Fibroblast of pulmonary artery (primary cell): ENCODE results near the gene AUTS2.

Source experiments
- DNase-seq: peaks from one replicate; pipeline ENCODE4 v3.0.0-alpha.2; 2010; ENCODE audit warnings: low read depth
- H3K4me3 ChIP-seq: replicated peaks from 2 replicates; pipeline ENCODE4 v1.5.1; 2011; ENCODE audit warnings: low read depth, mild to moderate bottlenecking, control low read depth, low read length, moderate library complexity
- TF ChIP-seq, protein P1 (sequence below): IDR thresholded peaks from 2 replicates; pipeline ENCODE4 v1.5.1; 2011; ENCODE audit warnings: mild to moderate bottlenecking, control low read depth, low read length, inconsistent platforms; ENCODE audit errors: missing control alignments

The AUTS2 gene

GRCh38 chr7:69631131-69631530 lies 32.9 kb downstream of the AUTS2 start:
- TF ChIP-seq, protein P1, sequence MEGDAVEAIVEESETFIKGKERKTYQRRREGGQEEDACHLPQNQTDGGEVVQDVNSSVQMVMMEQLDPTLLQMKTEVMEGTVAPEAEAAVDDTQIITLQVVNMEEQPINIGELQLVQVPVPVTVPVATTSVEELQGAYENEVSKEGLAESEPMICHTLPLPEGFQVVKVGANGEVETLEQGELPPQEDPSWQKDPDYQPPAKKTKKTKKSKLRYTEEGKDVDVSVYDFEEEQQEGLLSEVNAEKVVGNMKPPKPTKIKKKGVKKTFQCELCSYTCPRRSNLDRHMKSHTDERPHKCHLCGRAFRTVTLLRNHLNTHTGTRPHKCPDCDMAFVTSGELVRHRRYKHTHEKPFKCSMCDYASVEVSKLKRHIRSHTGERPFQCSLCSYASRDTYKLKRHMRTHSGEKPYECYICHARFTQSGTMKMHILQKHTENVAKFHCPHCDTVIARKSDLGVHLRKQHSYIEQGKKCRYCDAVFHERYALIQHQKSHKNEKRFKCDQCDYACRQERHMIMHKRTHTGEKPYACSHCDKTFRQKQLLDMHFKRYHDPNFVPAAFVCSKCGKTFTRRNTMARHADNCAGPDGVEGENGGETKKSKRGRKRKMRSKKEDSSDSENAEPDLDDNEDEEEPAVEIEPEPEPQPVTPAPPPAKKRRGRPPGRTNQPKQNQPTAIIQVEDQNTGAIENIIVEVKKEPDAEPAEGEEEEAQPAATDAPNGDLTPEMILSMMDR = no peak
- no peak overlapping the region for H3K4me3 ChIP-seq
- DNase-seq = no peak

DNA sequence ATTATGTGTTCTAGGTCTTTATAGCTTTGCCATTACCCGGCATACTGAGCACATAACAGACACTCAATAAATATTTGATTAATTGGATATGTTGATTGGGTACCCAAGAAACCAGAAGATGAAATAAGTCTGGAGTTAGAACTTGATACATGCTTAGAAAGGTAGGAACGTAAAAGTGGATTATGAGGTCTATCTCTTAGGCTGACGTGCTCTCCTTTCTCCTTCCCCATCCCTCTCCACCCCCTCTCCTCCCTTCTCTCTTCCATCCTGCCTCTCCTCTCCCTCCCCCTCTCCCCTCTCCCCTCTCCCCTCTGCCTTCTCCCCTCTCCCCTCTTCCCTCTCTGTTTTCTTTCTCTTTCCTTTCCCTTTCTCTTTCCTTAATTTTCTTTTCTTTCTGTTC lies 34.0 kb downstream of the AUTS2 start:
- TF ChIP-seq, protein P1 = no peak
- H3K4me3 ChIP-seq = no peak overlapping the region
- no peak for DNase-seq

GRCh38 chr7:69633122-69633831 lies 35.0 kb downstream of the AUTS2 start:
- TF ChIP-seq, protein P1 = no peak
- peak; percentile 47 for DNase-seq
- no peak overlapping the region for H3K4me3 ChIP-seq

- no peak overlapping the region for H3K4me3 ChIP-seq
- peak; percentile 13 for DNase-seq
- TF ChIP-seq, protein P1 = no peak
Observed at GRCh38 chr7:69635555-69636185, 37.4 kb downstream of the AUTS2 start.

- DNase-seq = no peak
- H3K4me3 ChIP-seq = no peak overlapping the region
- TF ChIP-seq, protein P1 = no peak
Observed at GRCh38 chr7:69638674-69639073, 40.4 kb downstream of the AUTS2 start.

DNA sequence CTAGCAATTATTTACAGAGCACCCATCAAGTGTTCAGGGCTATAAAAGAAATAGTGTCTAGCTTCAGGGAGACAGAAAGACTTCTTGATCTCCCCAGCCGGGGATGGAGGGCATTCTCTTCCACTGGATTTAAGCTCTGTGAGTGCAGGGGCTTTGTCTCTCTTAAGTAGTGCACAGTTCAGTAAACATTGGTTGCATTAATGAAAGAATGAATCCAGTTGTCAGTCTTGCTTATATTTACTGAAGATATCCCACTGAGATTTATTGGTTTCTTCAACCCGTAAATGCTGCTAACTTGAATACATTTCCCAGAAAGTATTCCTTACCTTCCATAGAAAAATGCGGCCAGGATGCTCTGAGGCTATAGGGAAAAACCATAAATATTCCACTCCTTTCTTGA lies 41.9 kb downstream of the AUTS2 start:
- TF ChIP-seq, protein P1 = no peak
- DNase-seq = no peak
- H3K4me3 ChIP-seq = no peak overlapping the region

DNA sequence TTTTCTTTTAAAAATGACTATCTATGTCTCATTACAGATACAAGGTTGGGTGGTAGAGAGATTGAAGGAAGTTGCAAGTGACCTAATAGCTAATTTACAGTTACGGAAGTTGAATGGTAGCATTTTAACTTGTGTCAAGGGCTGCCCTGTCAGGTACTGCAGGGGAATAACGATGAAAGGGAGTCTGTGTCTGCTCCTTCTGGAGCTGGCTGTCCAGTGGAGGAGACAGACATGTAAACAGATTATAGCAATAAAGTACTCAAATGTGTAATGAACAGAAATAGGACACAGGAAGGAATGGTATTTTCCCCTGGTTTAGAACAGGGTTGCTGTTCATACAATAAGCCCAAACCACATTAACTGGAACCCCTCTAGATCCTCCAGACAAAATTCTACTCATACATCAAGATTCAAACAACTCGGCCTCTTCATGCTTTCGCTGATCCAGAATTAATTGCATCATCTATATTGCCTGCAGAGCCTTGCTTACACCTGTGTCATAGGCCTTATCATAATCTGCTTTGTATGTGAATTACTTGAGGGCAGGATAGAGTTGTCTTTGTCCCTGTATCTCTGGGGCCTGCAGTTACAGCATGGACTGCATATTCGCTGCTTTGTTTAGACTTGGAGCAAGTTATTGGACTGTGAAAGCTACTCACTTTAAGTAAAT lies 42.8 kb downstream of the AUTS2 start:
- no peak for DNase-seq
- no peak overlapping the region for H3K4me3 ChIP-seq
- TF ChIP-seq, protein P1 = no peak
